Amygdala (tissue), 56 donors: ENCODE results near the gene TMEM234.
"Not testable (repeated sequence)": the region's sequence is repeated elsewhere in the genome, so short reads cannot be mapped to it uniquely, and the experiment has no call there.

ENCODE experiments used
- DNase-seq, 56 donors: peaks; one replicate each; lab custom pipeline; 2025; lab: John Stamatoyannopoulos, UW

TMEM234 gene

DNA sequence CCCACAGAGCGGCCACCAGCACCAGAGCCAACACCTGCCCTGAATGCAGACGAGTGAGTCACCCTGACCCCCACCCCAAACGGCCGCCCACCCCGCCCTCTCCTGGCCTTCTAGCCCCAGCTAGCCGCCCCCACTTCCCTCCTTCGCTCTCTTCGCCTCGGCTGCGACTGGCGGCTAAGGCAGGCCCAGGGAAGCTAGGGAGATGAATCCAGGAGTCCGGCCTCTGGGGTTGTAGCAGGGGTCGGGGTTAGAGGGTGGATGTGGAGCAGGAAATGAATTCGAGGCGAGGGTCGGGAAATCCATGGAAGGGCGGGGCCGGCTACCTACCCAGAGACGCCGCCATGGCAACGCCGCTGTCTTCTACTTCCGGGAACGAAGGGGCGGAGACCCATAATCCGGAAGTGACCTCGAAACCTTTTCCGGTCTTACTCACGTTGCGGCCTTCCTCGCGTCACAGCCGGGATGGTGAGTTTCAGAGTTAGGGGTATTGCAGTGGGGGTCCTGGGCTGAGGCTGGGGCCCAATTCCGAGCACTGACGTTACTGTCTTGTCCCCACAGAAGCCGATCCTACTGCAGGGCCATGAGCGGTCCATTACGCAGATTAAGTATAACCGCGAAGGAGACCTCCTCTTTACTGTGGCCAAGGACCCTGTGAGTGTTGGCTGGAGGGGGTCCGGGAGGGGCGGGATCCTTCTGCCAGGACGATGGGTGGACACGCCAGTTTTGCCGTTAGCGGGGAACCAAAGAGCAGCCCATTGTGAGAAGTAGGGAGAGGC is at the start of gene TMEM234, which contains the start of gene EIF3I:
TMEM234 (minus strand) TSS at position 374 of the 776 bp plus-strand sequence; CDS start at position 343, 31 bp downstream.
EIF3I (plus strand) TSS at position 428 of the 776 bp plus-strand sequence; CDS start at position 463, 35 bp downstream.
- peak; percentile 20 to 95 (median 84) for DNase-seq

DNA sequence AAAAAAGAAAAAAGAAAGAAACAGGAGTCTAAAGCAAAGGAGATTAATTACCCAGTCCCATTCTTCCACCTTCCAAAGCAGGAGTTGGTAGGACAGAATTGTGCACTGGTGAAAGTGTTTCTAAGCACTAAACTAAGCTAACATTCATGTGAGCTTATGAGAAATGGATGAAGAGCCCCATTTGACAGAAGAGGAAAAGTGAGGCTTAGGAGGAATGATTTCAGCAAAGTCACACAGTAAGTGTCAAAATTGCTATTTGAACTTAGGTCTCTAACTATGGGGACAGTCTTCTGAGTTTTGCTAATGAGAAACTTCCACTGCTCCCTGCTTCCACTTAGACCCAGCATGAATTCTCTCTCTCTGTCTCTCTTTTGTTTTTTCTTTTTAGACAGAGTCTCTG is 47.6 kb upstream of the TMEM234 start:
- DNase-seq: no peak

GRCh38 chr1:32266921-32267591 is 44.9 kb upstream of the TMEM234 start:
- no peak for DNase-seq

GRCh38 chr1:32265846-32266245 is 43.7 kb upstream of the TMEM234 start:
- no peak for DNase-seq

DNA sequence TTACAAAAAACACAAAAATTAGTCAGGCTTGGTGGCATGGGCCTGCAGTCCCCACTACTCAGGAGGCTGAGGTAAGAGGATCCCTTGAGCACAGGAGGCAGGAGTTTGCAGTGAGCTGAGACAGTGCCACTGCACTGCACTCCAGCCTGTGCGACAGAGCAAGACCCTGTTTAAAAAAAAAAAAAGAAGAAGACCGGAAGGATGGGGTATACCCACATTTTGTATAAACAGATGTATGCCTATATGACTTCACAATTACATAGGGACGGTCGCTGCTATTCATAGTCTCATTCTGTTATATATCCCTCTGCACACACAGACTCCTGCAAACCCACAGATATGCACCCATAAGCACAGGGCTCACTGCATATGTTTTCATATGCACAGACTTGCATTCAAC is 41.6 kb upstream of the TMEM234 start:
- DNase-seq: no peak

DNA sequence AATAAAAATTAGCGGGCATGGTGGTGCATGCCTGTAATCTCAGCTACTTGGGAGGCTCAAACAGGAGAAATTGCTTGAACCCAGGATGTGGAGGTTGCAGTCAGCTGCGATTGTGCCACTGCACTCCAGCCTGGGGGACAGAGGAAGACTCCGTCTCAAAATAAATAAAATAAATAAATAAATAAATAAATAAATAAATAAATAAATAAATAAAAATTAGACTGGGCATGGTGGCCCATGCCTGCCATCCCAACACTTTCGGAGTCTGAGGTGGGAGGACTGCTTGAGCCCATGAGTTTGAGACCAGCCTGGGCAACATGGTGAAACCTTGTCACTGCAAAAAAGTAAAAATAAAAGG is 41.1 kb upstream of the TMEM234 start:
- DNase-seq: not testable (repeated sequence)

DNA sequence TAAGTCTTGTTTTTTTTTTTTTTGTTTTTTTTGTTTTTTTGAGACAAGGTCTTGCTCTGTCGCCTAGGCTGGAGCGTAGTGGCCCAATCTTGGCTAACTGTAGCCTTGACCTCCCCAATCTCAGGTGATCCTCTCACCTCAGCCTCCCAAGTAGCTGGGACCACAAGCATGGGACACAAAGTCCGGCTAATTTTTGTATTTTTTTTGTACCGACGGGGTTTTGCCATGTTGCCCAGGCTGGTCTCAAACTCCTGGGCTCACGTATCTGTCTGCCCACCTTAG is 35.0 kb upstream of the TMEM234 start:
- no peak for DNase-seq

- no peak for DNase-seq
Observed at GRCh38 chr1:32256473-32257226, 34.5 kb upstream of the TMEM234 start.

- DNase-seq: no peak
Observed at GRCh38 chr1:32255072-32256071, 33.2 kb upstream of the TMEM234 start.

- DNase-seq: no peak
Observed at GRCh38 chr1:32250893-32251716, 29.0 kb upstream of the TMEM234 start, which contains the start of gene LCK. LCK (plus strand) TSS chr1:32251265; CDS start chr1:32274330, 23,065 bp downstream.

- no peak for DNase-seq
Observed at GRCh38 chr1:32249831-32250525, 27.8 kb upstream of the TMEM234 start.

- DNase-seq: peak in 16 of 56 donors; percentile 1 to 56 (median 10)
Observed at GRCh38 chr1:32247983-32248889, 26.1 kb upstream of the TMEM234 start.

DNA sequence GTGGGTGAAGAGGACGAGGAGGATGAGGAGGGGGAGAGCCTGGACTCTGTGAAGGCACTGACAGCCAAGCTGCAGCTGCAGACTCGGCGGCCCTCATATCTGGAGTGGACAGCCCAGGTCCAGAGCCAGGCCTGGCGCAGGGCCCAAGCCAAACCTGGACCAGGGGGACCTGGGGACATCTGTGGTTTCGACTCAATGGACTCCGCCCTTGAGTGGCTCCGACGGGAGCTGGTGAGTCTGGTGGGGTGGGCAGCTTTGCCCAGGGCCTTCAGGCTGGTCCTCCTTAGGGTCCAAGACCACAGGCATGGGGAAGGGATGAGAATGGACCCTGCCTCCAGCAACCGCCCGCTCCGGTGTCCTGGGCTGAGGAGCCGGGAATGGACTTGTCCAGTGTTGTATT is 25.3 kb upstream of the TMEM234 start:
- DNase-seq: no peak

- no peak for DNase-seq
Observed at GRCh38 chr1:32246888-32247273, 24.7 kb upstream of the TMEM234 start, which contains the start of gene FAM167B. FAM167B (plus strand) TSS chr1:32247222; CDS start chr1:32247422, 200 bp downstream.

DNA sequence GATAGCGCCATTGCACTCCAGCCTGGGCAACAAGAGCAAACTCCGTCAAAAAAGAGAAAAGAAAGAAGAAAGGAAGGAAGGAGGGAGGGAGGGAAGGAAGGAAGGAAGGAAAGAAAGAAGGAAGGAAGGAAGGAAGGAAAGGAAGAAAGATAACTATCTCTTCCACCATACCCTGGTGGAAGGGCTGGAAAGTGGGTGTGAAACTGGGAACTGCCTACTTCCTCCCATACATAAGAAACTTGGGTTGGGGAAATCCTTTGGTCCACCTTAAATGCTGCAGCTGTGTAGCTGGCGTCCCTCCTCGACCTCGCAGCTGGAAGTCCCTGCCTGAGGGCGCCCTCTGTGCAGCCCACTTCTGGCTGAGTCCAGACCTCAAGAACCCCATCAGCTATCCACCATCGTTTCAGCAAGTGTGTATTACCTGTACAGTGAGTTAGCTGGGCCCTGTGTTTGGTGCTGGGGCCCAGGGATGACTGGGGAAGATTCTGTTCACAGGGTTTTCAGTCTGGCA is 20.2 kb upstream of the TMEM234 start:
- peak in 40 of 56 donors; percentile 3 to 75 (median 24) for DNase-seq

- DNase-seq: peak in 42 of 56 donors; percentile 9 to 68 (median 40)
Observed at GRCh38 chr1:32241001-32241763, 19.0 kb upstream of the TMEM234 start.
